Omental fat pad (tissue), 4 donors: ENCODE data around the gene SLC10A7. TPM values are rescaled to one million over a fixed set of nuclear protein-coding genes. Genes with fewer than 3 reads are reported as not detected.

Source experiments
- ATAC-seq: fragments of 150-250 bp; one replicate; pipeline ENCODE4 v1.9.1; 2016; ENCODE audit warnings: mild to moderate bottlenecking, moderate library complexity; ENCODE audit not compliant: low FRiP score
- DNase-seq: peaks from one replicate; pipeline ENCODE4 v3.0.0-alpha.2; 2019; ENCODE audit warnings: low spot score
- CTCF ChIP-seq, 3 donors: fragments of 450-650 bp; IDR thresholded peaks; one replicate each; pipeline ENCODE4 v1.5.1; 2016 to 2017; ENCODE audit warnings: antibody characterized with exemption in 3 of 3, mild to moderate bottlenecking in 3 of 3, moderate library complexity in 2 of 3
- total RNA-seq, 4 donors: library from RNA; depleted of rRNA; stranded (reverse); fragments of >200 nt; gene quantifications; one replicate each; pipeline ENCODE4 v1.1.0, GENCODE V29; 2016

The SLC10A7 gene
- total RNA-seq, 4 donors from 2014 or later = 5.9 to 17.2 (median 12.9) TPM

- TF ChIP-seq CTCF (IDR thresholded peaks at IDR 0.05) = no peak
- ATAC-seq (no peak), DNase-seq (no peak)
Measured at GRCh38 chr4:146338512-146338911, 183.2 kb downstream of the SLC10A7 start.

- ATAC-seq = no peak
- TF ChIP-seq CTCF (IDR thresholded peaks at IDR 0.05) = no peak
- no peak for DNase-seq
Measured at GRCh38 chr4:146336410-146336807, 185.3 kb downstream of the SLC10A7 start.

- TF ChIP-seq CTCF (IDR thresholded peaks at IDR 0.05) = no peak
- ATAC-seq (no peak), DNase-seq (no peak)
Measured at GRCh38 chr4:146335763-146336409, 185.9 kb downstream of the SLC10A7 start.

- no peak for ATAC-seq
- no peak for DNase-seq
- TF ChIP-seq CTCF (IDR thresholded peaks at IDR 0.05) = no peak
Measured at GRCh38 chr4:146334862-146335449, 186.8 kb downstream of the SLC10A7 start.

GRCh38 chr4:146333895-146334262, 187.9 kb downstream of the SLC10A7 start:
- no peak for ATAC-seq

GRCh38 chr4:146333187-146333894, 188.4 kb downstream of the SLC10A7 start:
- DNase-seq (no peak), ATAC-seq (peak; percentile 54)
- TF ChIP-seq CTCF (IDR thresholded peaks at IDR 0.05) = no peak

More at GRCh38 chr4:146333895-146334262, 187.9 kb downstream of the SLC10A7 start:
- no peak for DNase-seq
- TF ChIP-seq CTCF (IDR thresholded peaks at IDR 0.05) = no peak
